Epithelial cell of proximal tubule (primary cell): Measurements from ENCODE around the gene LRRC2. TPM values are rescaled to one million over a fixed set of nuclear protein-coding genes. Genes with fewer than 3 reads are reported as not detected.
"Not testable (repeated sequence)": the region's sequence is repeated elsewhere in the genome, so short reads cannot be mapped to it uniquely, and the experiment has no call there.

Experiments used
- DNase-seq: peaks from one replicate; pipeline ENCODE4 v3.0.0-alpha.2; 2011; ENCODE audit warnings: low read depth
- H3K4me3 ChIP-seq: 2 replicates; pipeline ENCODE4 v1.5.1; 2011; ENCODE audit warnings: low read depth, mild to moderate bottlenecking, low read length
- total RNA-seq: library from RNA; depleted of rRNA; stranded (reverse); fragments of >200 nt; gene quantifications from 2 replicates; pipeline ENCODE4 v1.2.3, GENCODE V29; 2015
- TF ChIP-seq, protein P1 (sequence below): conservative IDR thresholded peaks from 2 replicates; pipeline ENCODE4 v1.5.1; 2012; ENCODE audit warnings: low read depth, mild to moderate bottlenecking, low read length

Gene LRRC2
- total RNA-seq, 1 donor from 2014 or later: not detected

GRCh38 chr3:46524008-46524407 is 42.1 kb downstream of the LRRC2 start:
- TF ChIP-seq, protein P1, sequence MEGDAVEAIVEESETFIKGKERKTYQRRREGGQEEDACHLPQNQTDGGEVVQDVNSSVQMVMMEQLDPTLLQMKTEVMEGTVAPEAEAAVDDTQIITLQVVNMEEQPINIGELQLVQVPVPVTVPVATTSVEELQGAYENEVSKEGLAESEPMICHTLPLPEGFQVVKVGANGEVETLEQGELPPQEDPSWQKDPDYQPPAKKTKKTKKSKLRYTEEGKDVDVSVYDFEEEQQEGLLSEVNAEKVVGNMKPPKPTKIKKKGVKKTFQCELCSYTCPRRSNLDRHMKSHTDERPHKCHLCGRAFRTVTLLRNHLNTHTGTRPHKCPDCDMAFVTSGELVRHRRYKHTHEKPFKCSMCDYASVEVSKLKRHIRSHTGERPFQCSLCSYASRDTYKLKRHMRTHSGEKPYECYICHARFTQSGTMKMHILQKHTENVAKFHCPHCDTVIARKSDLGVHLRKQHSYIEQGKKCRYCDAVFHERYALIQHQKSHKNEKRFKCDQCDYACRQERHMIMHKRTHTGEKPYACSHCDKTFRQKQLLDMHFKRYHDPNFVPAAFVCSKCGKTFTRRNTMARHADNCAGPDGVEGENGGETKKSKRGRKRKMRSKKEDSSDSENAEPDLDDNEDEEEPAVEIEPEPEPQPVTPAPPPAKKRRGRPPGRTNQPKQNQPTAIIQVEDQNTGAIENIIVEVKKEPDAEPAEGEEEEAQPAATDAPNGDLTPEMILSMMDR: no peak
- no peak for DNase-seq
- no peak overlapping the region for H3K4me3 ChIP-seq

- TF ChIP-seq, protein P1: no peak
- H3K4me3 ChIP-seq: no peak overlapping the region
- DNase-seq: no peak
Measured at GRCh38 chr3:46523556-46523955, 42.5 kb downstream of the LRRC2 start.

- DNase-seq: not testable (repeated sequence)
Measured at GRCh38 chr3:46522201-46522600, 43.9 kb downstream of the LRRC2 start.

GRCh38 chr3:46521096-46521495 is 45.0 kb downstream of the LRRC2 start:
- no peak for DNase-seq
- H3K4me3 ChIP-seq: no peak overlapping the region
- TF ChIP-seq, protein P1: no peak

More at GRCh38 chr3:46522201-46522600, 43.9 kb downstream of the LRRC2 start:
- H3K4me3 ChIP-seq: not testable (repeated sequence)

DNA sequence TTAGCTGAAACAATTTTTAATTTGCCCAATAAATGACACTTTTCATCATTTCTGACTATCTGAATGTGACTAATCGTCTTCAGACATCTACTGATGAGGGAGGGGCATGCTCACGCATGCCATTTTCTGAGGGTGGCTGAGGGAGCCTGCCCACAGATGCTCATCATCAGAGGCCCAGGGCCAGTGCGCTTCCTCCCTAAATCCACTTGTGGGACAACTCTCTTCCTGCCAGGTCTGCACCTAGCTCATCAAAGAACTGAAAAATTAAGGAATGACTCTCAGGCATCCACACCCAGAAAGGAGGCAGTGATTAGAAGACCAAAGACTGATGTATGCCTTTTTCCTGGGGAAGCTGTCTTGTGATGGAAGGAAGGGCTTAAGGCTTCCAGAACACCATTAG is 45.6 kb downstream of the LRRC2 start:
- no peak for DNase-seq
- TF ChIP-seq, protein P1: no peak
- no peak overlapping the region for H3K4me3 ChIP-seq

GRCh38 chr3:46519952-46520351 is 46.1 kb downstream of the LRRC2 start:
- TF ChIP-seq, protein P1: no peak
- no peak for DNase-seq
- no peak overlapping the region for H3K4me3 ChIP-seq

DNA sequence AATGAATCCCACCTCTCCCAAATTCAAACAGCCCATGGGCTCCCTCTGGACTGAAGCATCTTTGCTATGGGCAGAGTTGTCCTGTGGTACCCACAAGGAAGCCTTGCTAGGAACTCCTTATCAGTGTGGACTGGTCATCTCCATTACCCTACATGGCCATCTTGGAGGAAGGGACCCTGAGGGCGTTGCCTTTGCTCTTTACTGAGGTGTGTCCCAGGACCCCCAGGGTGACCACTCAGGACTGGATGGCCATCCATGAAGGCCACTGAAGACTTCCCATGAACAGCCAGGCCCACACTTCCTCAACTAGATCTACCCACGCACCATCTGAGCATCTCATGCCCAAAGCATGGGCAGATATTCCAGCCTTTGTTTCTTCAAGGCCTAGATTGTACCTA is 48.3 kb downstream of the LRRC2 start:
- no peak for DNase-seq
- TF ChIP-seq, protein P1: no peak
- H3K4me3 ChIP-seq: no peak overlapping the region
